ENCODE results near the gene SVIP.

DNA sequence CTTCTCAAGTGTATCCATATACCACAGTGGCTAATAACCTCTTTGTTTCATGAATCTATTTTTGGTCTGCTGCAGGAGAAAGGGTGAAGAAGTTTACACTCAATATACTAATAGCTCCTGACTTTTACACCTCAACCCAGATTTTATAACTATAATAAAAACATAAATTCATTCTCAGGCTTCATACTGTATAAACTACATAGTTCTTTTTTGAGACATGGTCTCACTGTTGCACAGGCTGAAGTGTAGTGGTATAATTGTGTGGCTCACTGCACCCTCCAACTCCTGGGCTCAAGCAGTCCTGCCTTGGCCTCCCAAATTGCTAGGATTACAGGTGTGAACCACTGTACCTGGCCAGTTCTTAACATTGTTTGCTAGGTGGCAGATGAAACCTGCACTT is 48.4 kb upstream of the SVIP start:
- no peak for TF ChIP-seq EP300 (IDR thresholded peaks at IDR 0.05)
- TF ChIP-seq, protein P1, sequence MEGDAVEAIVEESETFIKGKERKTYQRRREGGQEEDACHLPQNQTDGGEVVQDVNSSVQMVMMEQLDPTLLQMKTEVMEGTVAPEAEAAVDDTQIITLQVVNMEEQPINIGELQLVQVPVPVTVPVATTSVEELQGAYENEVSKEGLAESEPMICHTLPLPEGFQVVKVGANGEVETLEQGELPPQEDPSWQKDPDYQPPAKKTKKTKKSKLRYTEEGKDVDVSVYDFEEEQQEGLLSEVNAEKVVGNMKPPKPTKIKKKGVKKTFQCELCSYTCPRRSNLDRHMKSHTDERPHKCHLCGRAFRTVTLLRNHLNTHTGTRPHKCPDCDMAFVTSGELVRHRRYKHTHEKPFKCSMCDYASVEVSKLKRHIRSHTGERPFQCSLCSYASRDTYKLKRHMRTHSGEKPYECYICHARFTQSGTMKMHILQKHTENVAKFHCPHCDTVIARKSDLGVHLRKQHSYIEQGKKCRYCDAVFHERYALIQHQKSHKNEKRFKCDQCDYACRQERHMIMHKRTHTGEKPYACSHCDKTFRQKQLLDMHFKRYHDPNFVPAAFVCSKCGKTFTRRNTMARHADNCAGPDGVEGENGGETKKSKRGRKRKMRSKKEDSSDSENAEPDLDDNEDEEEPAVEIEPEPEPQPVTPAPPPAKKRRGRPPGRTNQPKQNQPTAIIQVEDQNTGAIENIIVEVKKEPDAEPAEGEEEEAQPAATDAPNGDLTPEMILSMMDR (IDR thresholded peaks at IDR 0.05): no peak
